Stimulated activated CD4-positive, alpha-beta T cell treated with anti-CD3 and anti-CD28 coated beads, Interleukin-4, amount 100 ng/mL, for 48 hours (primary cell): Measurements from ENCODE around the gene CRISPLD2.

Source experiments
- DNase-seq, 2 donors: peaks; one replicate each; pipeline ENCODE4 v3.0.0-alpha.2; 2020; ENCODE audit warnings: low read depth in 2 of 2

Gene CRISPLD2, protein sequence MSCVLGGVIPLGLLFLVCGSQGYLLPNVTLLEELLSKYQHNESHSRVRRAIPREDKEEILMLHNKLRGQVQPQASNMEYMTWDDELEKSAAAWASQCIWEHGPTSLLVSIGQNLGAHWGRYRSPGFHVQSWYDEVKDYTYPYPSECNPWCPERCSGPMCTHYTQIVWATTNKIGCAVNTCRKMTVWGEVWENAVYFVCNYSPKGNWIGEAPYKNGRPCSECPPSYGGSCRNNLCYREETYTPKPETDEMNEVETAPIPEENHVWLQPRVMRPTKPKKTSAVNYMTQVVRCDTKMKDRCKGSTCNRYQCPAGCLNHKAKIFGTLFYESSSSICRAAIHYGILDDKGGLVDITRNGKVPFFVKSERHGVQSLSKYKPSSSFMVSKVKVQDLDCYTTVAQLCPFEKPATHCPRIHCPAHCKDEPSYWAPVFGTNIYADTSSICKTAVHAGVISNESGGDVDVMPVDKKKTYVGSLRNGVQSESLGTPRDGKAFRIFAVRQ

GRCh38 chr16:84819644-84820304 lies at the start of gene CRISPLD2:
Gene CRISPLD2, plus strand, starts transcription at chr16:84819985. Its CDS starts 18,511 bp downstream, at chr16:84838496.
- DNase-seq, result peak; percentile 86 to 88

GRCh38 chr16:84773312-84773711 lies 46.5 kb upstream of the CRISPLD2 start:
- no peak for DNase-seq

GRCh38 chr16:84774810-84775209 lies 45.0 kb upstream of the CRISPLD2 start:
- no peak for DNase-seq

DNA sequence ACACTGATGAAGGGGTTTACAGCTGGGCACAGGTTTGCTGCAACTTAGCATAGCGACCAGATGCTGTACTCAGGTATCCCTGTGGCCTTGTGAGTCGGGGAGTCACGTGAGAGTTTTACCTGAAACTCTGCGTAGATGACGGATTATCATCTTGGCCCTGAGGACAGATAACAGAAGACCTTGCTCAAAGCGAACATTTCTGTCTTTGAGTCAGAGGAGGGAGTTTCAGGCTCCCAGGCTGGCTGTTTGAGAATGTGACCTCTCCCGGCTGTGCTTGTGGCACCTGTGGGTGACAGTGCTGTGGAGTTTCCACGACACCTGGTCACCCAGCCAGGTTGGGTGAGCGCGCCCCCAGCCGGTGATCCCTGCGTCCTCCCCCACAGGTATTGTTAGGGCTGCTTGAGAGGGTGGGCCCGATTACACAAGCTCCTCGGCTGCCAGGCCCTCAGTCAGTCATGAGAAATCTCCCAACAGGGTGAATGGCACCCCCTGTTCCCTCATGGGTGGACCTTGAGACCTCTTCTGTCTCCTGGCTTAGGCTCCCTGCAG lies 44.4 kb upstream of the CRISPLD2 start:
- no peak for DNase-seq

DNA sequence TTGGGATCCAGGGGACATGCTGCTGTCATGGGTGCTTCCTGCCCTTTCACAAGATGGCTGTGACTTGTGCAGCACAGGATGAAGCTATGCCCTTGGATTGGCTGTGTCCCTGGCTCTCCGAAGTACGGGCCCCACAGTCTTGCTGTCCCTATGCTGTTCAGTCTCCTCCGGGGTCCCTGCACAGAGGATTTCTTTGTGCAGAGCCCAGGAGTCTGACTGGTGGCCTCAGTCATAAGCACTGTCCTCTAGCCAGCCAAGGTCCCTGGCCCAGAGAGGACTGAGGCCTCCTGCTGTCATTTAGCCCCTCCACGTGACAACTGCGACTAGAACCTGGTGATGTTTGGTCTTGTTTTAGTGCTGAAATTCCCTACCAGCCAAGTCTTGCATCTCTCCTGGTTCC lies 42.4 kb upstream of the CRISPLD2 start:
- no peak for DNase-seq

- DNase-seq, result no peak
Measured at GRCh38 chr16:84778720-84779119, 41.1 kb upstream of the CRISPLD2 start.

DNA sequence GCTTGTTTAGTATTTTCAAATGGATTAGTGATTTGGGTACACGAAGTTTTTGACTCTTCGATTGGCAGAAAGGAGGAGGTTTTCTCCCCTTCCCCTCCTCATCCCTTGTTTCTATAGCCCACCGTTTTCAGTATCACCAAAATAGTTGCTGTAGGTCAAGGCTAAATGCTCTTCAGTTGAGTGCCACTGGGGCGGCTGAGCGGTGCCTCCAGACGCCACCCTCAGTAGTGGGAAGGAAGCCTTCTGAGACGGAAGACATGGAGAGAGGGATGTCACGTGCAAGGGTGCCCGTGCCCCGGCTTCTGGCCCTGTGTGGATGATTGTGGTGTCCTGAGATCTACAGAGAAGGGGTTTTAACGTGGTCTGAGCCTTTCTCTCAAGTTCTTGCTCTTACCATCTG lies 39.7 kb upstream of the CRISPLD2 start:
- no peak for DNase-seq

DNA sequence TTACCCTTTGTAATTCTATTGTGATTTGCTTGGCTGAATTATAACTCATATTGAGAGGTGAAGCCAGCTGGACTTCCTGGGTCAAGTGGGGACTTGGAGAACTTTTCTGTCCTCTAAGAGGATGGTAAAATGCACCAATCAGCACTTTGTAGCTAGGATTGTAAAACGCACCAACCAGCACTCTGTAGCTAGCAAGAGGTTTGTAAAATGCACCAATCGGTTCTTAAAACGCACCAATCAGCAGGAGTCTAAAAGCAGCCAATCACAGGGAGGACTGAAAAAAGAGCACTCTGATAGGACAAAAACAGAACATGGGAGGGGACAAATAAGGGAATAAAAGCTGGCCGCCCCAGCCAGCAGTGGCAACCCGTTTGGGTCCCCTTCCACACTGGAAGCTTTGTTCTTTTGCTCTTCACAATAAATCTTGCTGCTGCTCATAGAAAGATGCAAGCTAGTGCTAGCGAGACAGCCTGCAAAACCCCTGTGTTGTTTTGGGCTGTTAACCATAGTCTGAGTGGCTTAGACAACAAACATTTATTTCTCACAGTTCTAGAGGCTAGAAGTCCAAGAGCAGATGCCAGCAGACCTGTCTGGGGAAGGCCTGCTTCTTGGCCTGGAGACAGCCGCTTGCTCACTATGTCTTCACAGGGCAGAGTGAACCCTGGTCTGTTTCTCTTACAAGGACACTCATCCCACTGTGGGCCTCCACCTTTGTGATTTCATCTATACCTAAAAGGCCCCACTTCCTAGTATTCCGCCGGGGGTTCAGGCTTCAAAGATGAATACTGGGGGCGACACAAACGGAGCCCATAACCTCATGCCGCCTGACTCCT lies 39.0 kb upstream of the CRISPLD2 start:
- DNase-seq, result no peak

- no peak for DNase-seq
Measured at GRCh38 chr16:84782846-84783245, 36.9 kb upstream of the CRISPLD2 start.

GRCh38 chr16:84785843-84786581 lies 33.8 kb upstream of the CRISPLD2 start:
- no peak for DNase-seq

- DNase-seq, result no peak
Measured at GRCh38 chr16:84786605-84787262, 33.1 kb upstream of the CRISPLD2 start.

- no peak for DNase-seq
Measured at GRCh38 chr16:84787263-84787622, 32.5 kb upstream of the CRISPLD2 start.

DNA sequence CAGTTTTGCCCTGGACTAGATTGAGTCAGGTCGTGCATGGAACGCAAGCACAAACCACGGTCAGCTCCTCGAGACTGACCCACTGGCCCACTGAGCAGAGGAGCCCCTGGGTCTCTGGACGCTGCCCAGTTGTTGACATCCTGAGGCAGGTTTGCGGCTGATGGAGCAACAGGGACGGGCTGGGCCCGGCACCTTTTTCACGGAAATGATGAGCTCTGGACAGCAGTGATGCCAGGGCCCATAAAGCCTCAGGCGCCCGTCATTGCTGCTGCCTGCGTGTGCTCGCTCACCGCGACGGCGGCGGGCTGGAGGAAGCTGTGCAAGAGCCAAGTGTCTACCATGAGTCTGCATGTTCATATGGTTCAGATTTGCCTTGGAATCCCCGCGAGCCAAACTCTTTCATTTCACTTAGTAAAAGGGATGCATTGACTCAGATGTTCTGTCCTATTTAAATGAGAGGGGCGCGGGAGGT lies 30.8 kb upstream of the CRISPLD2 start:
- DNase-seq, result no peak

DNA sequence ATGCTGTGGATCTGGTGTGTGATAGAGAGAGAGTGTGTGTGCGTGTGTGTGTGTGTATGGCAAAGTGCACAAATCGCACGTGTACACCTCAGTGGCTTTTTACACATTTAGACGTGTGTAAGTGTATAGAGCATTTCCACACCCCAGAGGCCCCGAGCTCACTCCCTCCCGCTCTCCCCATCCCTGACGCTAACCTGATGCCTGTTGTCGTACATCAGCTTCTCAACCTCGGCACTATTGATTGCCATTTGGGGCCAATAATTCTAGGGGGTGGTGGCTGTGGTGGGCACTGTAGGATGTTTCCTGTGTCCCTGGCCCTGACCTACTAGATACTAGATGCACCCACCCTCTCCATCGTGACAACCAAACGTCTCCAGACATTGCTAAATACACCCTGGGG lies 30.4 kb upstream of the CRISPLD2 start:
- no peak for DNase-seq

GRCh38 chr16:84790301-84790700 lies 29.5 kb upstream of the CRISPLD2 start:
- DNase-seq, result no peak

DNA sequence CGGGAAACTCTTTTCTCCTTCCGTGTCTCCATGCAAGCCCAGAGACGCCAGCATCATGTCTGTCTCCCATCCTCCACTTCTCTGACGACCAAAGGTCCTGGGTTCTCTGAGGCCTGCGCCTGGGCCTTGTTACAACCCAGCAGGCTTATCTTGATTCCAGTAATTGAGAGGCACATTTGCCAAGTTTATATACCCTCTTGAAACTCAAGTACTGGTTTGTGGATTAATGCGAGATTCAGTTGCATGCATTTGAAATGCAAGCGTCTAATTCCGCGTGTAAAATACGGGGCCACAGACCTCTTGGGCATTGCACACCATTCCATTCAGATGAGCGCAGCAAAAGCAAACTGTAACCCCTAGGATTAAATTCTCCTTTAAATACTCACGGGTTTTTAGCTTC lies 28.7 kb upstream of the CRISPLD2 start:
- no peak for DNase-seq

DNA sequence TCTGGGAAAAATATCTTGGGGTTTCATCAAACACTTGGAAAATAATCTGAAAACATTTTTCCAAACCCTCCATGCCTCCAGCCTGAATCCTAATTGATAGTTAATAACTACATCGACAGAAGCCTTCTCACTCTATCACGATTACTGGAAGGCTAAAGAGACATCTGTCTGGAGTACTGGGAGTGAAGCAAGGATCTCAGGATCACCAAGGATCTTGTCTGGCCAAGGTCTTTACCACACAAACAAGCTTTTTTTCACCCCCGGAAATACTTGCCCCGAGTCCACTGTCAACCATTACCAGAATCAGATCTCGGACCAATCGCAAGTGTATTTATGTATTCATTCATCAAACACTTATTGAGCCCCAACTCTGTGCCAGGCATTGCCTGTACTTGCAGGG lies 28.3 kb upstream of the CRISPLD2 start:
- no peak for DNase-seq

DNA sequence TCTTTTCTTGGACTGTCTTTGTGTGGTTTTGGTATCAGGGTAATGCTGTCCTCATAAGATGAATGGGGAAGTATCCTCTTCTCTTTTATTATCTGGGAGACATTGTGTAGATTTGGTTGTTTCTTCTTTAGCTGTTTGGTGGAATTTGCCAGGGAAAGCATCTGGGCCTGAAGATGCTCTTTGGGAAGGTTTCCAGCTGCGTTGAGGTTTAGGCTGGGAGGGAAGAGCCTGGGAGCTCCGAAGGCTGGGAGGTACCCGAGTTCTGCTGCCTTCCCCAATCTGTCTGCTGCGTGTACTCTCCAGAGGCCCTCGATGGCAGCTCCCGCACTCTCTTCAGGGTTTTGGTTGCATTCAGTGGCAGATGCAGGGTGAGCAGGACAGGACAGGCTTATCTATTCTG lies 25.6 kb upstream of the CRISPLD2 start:
- DNase-seq, result no peak

DNA sequence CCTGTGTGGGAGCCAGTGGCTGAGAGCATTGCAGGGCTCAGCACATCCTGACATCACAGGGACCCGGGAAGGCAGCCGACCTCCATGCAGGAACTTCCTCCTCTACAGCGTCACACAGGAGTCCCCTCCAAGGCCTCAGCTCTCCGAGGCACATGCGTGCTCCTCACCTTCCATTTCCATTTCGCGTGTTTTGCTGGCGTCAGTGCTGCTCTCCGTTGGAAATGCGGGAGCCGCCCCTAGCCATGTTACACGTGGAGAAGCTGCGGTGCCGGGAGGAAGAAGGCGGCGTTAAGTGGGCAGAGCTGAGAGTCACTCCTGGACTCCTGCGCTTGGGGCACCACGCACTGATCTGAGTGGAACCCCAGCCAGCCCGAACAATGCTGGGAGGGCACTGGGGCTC lies 25.2 kb upstream of the CRISPLD2 start:
- DNase-seq, result no peak

- no peak for DNase-seq
Measured at GRCh38 chr16:84795329-84796053, 24.3 kb upstream of the CRISPLD2 start.
